PC-9 (cell line): ENCODE results near the gene ZNF280A.

ENCODE experiments used
- CTCF ChIP-seq: fragments of 200-600 bp; sonication (generic); conservative IDR thresholded peaks from 2 replicates; pipeline ENCODE4 v1.6.1; 2017; ENCODE audit warnings: mixed run types, antibody characterized with exemption, mild to moderate bottlenecking, moderate library complexity
- EZH2 ChIP-seq: fragments of 200-600 bp; sonication (generic); IDR thresholded peaks from 2 replicates; pipeline ENCODE4 v1.8.0; 2017; ENCODE audit warnings: antibody characterized with exemption, low read depth

- no peak for TF ChIP-seq EZH2
- TF ChIP-seq CTCF: no peak
These were observed 1.6 kb upstream of the ZNF280A start for GRCh38 chr22:22521631-22522030.
